NT2/D1 (cell line): Measurements from ENCODE around the gene INPP4B.

ENCODE experiments used
- DNase-seq: peaks from one replicate; pipeline ENCODE4 v3.0.0-alpha.2; 2011; ENCODE audit warnings: low read depth, low spot score
- H3K27me3 ChIP-seq: 2 replicates; pipeline ENCODE4 v1.6.0; 2011; ENCODE audit warnings: mild to moderate bottlenecking; ENCODE audit not compliant: insufficient read length, insufficient read depth
- H3K36me3 ChIP-seq: 2 replicates; pipeline ENCODE4 v1.6.1; 2011; ENCODE audit warnings: mild to moderate bottlenecking, low read length, mixed read lengths; ENCODE audit not compliant: insufficient read depth, insufficient read length
- H3K4me1 ChIP-seq: 2 replicates; pipeline ENCODE4 v1.5.1; 2011; ENCODE audit not compliant: insufficient read depth, insufficient read length
- H3K4me3 ChIP-seq: 2 replicates; pipeline ENCODE4 v1.5.1; 2011; ENCODE audit warnings: low read depth; ENCODE audit not compliant: insufficient read length
- H3K9ac ChIP-seq: 2 replicates; pipeline ENCODE4 v1.6.0; 2011; ENCODE audit warnings: low read depth; ENCODE audit not compliant: insufficient read length
- H3K9me3 ChIP-seq: 2 replicates; pipeline ENCODE4 v1.5.1; 2011; ENCODE audit warnings: mild to moderate bottlenecking, low read length; ENCODE audit not compliant: insufficient read depth
- SUZ12 ChIP-seq: IDR thresholded peaks from 2 replicates; pipeline ENCODE4 v1.6.1; 2011; ENCODE audit not compliant: insufficient read length, insufficient read depth; ENCODE audit errors: extremely low read depth
- YY1 ChIP-seq: IDR thresholded peaks from 2 replicates; pipeline ENCODE4 v1.6.1; 2011; ENCODE audit not compliant: insufficient read length, insufficient read depth
- ZNF274 ChIP-seq: IDR thresholded peaks from 2 replicates; pipeline ENCODE4 v1.6.1; 2011; ENCODE audit warnings: mild to moderate bottlenecking, low read depth, low read length

The INPP4B gene

GRCh38 chr4:142345924-142346323, 500.2 kb downstream of the INPP4B start:
- no peak for TF ChIP-seq ZNF274
- TF ChIP-seq YY1, result no peak
- no peak for TF ChIP-seq SUZ12
- no peaks in the 10 kb centered on the region for H3K36me3 ChIP-seq
- no peaks in the 10 kb centered on the region for H3K4me1 ChIP-seq
- no peaks in the 10 kb centered on the region for H3K27me3 ChIP-seq
- no peak overlapping the region for H3K9ac ChIP-seq
- H3K4me3 ChIP-seq, result no peak overlapping the region
- DNase-seq, result no peak
- no peaks in the 10 kb centered on the region for H3K9me3 ChIP-seq

DNA sequence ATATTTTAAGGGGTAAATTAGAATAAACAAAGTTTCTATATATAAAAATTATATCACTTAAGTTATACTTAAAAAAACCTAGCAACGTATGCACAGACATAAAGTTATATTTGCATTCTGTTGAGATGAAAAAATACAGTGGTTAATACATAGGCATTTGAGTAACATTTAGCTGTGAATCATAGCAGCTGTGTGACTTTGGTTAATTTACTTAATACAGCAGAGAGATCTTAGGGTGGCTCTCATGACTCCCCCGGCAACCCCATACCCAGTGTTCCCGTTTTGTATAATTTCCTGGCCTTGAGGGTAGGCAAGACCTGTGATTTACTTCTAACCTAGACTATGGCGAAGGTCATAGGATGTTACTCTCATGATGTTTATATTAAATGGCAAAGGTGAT, 504.8 kb downstream of the INPP4B start:
- DNase-seq, result no peak
- H3K4me3 ChIP-seq, result no peak overlapping the region
- peaks cover 1% of the 10 kb centered on the region; the same call in 1 of the 2 replicates for H3K9me3 ChIP-seq

DNA sequence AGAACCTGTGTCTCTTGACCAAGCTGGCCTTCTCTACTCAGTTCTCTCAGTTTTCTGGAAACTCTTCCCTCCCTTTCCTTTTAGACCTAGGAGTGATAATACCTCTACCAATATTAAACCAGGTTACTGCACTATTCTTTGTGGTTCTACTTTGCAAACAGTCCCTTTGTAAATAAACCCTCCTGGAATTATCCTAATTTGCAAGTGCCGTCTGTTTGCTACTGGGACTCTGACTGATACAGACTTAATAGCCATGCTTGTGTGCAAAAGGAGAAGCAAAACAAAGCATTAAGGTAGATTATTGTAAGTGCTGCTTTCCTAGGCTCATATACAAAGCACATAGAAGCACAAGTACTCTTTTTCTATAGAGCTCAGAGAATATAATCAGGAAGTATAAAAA, 507.0 kb downstream of the INPP4B start:
- peaks cover 3% of the 10 kb centered on the region; the same call in 1 of the 2 replicates for H3K9me3 ChIP-seq
- no peaks in the 10 kb centered on the region for H3K27me3 ChIP-seq
- H3K9ac ChIP-seq, result no peak overlapping the region
- DNase-seq, result no peak
- TF ChIP-seq SUZ12 (no peak), YY1 (no peak), ZNF274 (no peak)
- H3K36me3 ChIP-seq, result no peaks in the 10 kb centered on the region
- no peaks in the 10 kb centered on the region for H3K4me1 ChIP-seq
- no peak overlapping the region for H3K4me3 ChIP-seq

More for the DNA sequence above, 504.8 kb downstream of the INPP4B start:
- Histone ChIP-seq H3K4me1 (no peaks in the 10 kb centered on the region), H3K27me3 (no peaks in the 10 kb centered on the region), H3K36me3 (no peaks in the 10 kb centered on the region), H3K9ac (no peak overlapping the region)
- no peak for TF ChIP-seq ZNF274
- TF ChIP-seq YY1, result no peak
- no peak for TF ChIP-seq SUZ12

DNA sequence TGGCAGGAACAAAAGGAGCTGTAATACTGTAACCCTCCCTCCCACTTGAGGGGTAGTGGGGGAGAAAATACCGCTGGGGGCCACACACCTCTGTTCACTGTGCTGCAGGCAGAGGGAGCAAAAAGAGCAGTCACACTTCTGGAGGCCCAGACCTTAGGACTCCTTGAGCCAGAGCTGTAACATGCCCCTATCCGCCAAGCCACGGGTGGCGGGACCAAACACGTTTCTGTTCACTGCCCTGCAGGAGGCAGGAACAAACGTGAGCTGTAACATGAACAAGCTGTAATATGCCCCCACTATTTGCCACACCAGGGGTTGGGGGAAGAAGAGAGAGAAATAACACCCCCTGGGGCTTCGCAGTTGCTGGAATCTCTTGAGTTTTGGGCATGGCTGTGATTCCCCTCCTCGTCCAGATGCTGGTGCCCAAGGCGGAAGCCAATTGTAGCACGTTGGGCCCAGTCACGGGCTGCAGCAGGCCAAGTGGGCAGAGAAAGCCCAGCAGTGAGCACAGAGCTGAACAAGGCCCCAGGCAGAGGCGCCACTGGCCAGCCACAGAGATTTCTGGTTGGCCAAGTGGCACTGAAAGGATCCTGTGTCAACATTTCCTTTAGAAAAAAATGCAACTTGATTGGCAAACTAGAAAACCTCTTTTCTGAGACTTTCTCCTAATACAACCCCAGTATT, 509.7 kb downstream of the INPP4B start:
- Histone ChIP-seq H3K27me3 (no peaks in the 10 kb centered on the region), H3K4me3 (no peak overlapping the region), H3K9me3 (peaks cover 3% of the 10 kb centered on the region; the same call in 1 of the 2 replicates), H3K36me3 (no peaks in the 10 kb centered on the region), H3K4me1 (no peaks in the 10 kb centered on the region), H3K9ac (no peak overlapping the region)
- DNase-seq, result no peak
- TF ChIP-seq ZNF274, result no peak

DNA sequence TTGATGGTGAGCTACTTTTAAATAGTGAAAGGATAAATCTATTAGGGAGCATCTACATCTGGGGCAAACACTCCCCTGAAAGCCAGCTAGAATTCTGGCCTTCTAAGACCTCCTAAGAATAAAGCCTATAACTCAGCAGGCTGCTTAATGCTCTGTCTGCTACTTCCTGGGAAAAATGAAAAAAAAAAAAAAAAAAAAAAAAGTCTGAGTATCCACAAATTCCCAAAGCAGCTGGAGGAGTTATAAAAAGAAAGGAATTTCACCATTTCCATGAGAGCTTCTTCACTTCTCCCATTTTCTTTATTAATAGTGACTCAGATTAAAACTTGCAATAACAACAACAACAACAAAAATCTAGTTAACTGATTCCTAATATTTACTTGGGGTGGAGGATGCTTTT, 511.2 kb downstream of the INPP4B start:
- Histone ChIP-seq H3K4me1 (no peaks in the 10 kb centered on the region), H3K9me3 (peaks cover 3% of the 10 kb centered on the region; the same call in 1 of the 2 replicates), H3K27me3 (no peaks in the 10 kb centered on the region), H3K4me3 (no peak overlapping the region), H3K9ac (no peak overlapping the region), H3K36me3 (no peaks in the 10 kb centered on the region)
- no peak for DNase-seq
- no peak for TF ChIP-seq YY1
- TF ChIP-seq ZNF274, result no peak
- no peak for TF ChIP-seq SUZ12

GRCh38 chr4:142331646-142332045, 514.5 kb downstream of the INPP4B start:
- DNase-seq, result no peak

DNA sequence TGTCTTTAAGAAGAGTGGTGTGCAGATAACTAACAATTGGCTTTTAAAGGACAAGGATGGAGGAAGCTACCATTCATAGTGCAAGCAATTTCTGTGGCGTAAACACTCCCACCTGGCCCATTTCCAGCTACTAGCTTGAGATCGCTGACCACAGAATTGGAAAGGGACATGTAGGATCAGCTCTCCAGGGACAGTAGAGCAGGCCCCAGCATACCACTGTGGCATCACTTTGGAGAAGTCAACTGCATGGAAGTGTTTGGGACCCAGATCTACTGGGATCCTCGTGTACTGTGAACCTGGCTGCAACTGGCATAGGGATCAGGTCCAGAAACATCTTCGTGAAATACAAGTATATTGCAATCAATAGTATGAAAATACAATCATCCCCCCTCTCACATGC, 515.0 kb downstream of the INPP4B start:
- Histone ChIP-seq H3K4me3 (no peak overlapping the region), H3K36me3 (no peaks in the 10 kb centered on the region), H3K4me1 (no peaks in the 10 kb centered on the region), H3K27me3 (no peaks in the 10 kb centered on the region), H3K9me3 (no peaks in the 10 kb centered on the region; the same call in 1 of the 2 replicates), H3K9ac (no peak overlapping the region)
- DNase-seq, result no peak
- no peak for TF ChIP-seq ZNF274
- TF ChIP-seq YY1, result no peak
- TF ChIP-seq SUZ12, result no peak

More at GRCh38 chr4:142331646-142332045, 514.5 kb downstream of the INPP4B start:
- no peak for TF ChIP-seq SUZ12
- TF ChIP-seq YY1, result no peak
- no peak for TF ChIP-seq ZNF274
- Histone ChIP-seq H3K4me1 (no peaks in the 10 kb centered on the region), H3K27me3 (no peaks in the 10 kb centered on the region), H3K4me3 (no peak overlapping the region), H3K36me3 (no peaks in the 10 kb centered on the region), H3K9ac (no peak overlapping the region), H3K9me3 (peaks cover 3% of the 10 kb centered on the region; the same call in 1 of the 2 replicates)

DNA sequence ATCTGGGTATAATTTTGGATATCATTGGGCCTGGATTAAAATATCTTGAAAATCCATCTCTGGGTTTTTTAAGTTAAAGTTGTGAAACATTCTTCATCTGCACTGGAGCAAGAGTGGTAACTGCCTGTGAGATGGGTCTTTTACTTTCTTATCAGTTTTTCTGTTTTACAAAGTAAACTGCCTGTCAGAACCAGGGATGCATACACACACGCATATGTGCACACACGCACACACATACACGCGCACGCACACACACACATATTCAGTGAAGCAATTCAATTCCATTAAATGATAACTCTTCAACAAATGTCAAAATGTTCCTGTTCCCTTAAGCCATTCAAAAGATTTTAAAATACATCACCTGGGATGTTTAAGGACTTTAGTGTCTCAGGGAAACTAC, 515.8 kb downstream of the INPP4B start:
- TF ChIP-seq YY1, result no peak
- no peak for TF ChIP-seq SUZ12
- no peak for TF ChIP-seq ZNF274
- Histone ChIP-seq H3K36me3 (no peaks in the 10 kb centered on the region), H3K9ac (no peak overlapping the region), H3K4me1 (no peaks in the 10 kb centered on the region), H3K4me3 (no peak overlapping the region), H3K27me3 (no peaks in the 10 kb centered on the region), H3K9me3 (no peaks in the 10 kb centered on the region)
- no peak for DNase-seq
